BE2C (cell line): Measurements from ENCODE around the gene CSF1R.
A peak's percentile ranks its signal among the peaks of the same experiment; 100 is the strongest.

Experiments used
- DNase-seq: peaks from one replicate; pipeline ENCODE4 v3.0.0-alpha.2; 2020
- H3K27me3 ChIP-seq: fragments of 250-450 bp; sonication (Bioruptor Pico); 2 replicates; pipeline ENCODE4 v1.5.1; 2020; ENCODE audit warnings: mild to moderate bottlenecking
- H3K36me3 ChIP-seq: fragments of 250-450 bp; sonication (Bioruptor Pico); 2 replicates; pipeline ENCODE4 v1.5.1; 2020; ENCODE audit warnings: mild to moderate bottlenecking
- H3K4me1 ChIP-seq: fragments of 250-450 bp; sonication (Bioruptor Pico); 2 replicates; pipeline ENCODE4 v1.5.1; 2020
- H3K4me3 ChIP-seq: 2 replicates; pipeline ENCODE4 v1.5.1; 2011; ENCODE audit warnings: low read depth, low read length
- H3K9me3 ChIP-seq: fragments of 250-450 bp; sonication (Bioruptor Pico); 2 replicates; pipeline ENCODE4 v1.5.1; 2020
- CTCF ChIP-seq: IDR thresholded peaks from 2 replicates; pipeline ENCODE4 v1.5.1; 2012; ENCODE audit warnings: mild to moderate bottlenecking, low read depth, low read length

CSF1R gene

GRCh38 chr5:150118561-150119229, 32.3 kb upstream of the CSF1R start:
- Histone ChIP-seq H3K9me3 (no peaks in the 10 kb centered on the region), H3K4me3 (no peak overlapping the region), H3K36me3 (peaks cover 6% of the 10 kb centered on the region), H3K27me3 (no peaks in the 10 kb centered on the region), H3K4me1 (no peaks in the 10 kb centered on the region; the same call in 1 of the 2 replicates)
- no peak for TF ChIP-seq CTCF
- DNase-seq: no peak

- H3K4me3 ChIP-seq: no peak overlapping the region
- H3K27me3 ChIP-seq: no peaks in the 10 kb centered on the region
- peaks cover 6% of the 10 kb centered on the region for H3K36me3 ChIP-seq
- peaks cover 3% of the 10 kb centered on the region; the same call in 1 of the 2 replicates for H3K4me1 ChIP-seq
- no peak for TF ChIP-seq CTCF
- DNase-seq: no peak
- no peaks in the 10 kb centered on the region for H3K9me3 ChIP-seq
Measured at GRCh38 chr5:150117945-150118560, 31.7 kb upstream of the CSF1R start.

- Histone ChIP-seq H3K36me3 (no peaks in the 10 kb centered on the region; the same call in 1 of the 2 replicates), H3K9me3 (no peaks in the 10 kb centered on the region), H3K4me3 (no peak overlapping the region), H3K27me3 (no peaks in the 10 kb centered on the region), H3K4me1 (peaks cover 13% of the 10 kb centered on the region; the same call in 1 of the 2 replicates)
- DNase-seq: no peak
- TF ChIP-seq CTCF: no peak
Measured at GRCh38 chr5:150116667-150117400, 30.5 kb upstream of the CSF1R start.

GRCh38 chr5:150114773-150115408, 28.5 kb upstream of the CSF1R start:
- Histone ChIP-seq H3K36me3 (no peaks in the 10 kb centered on the region), H3K4me1 (peaks cover 13% of the 10 kb centered on the region; the same call in 1 of the 2 replicates), H3K9me3 (no peaks in the 10 kb centered on the region), H3K27me3 (no peaks in the 10 kb centered on the region), H3K4me3 (no peak overlapping the region)
- TF ChIP-seq CTCF: no peak
- peak; percentile 49 for DNase-seq

- H3K9me3 ChIP-seq: no peaks in the 10 kb centered on the region
- H3K4me1 ChIP-seq: peaks cover 13% of the 10 kb centered on the region; the same call in 1 of the 2 replicates
- no peaks in the 10 kb centered on the region for H3K27me3 ChIP-seq
- DNase-seq: no peak
- no peaks in the 10 kb centered on the region for H3K36me3 ChIP-seq
- H3K4me3 ChIP-seq: no peak overlapping the region
- TF ChIP-seq CTCF: 0 out of 2 replicates have a peak, but pooled peaks have one; percentile 6
Measured at GRCh38 chr5:150114102-150114641, 27.8 kb upstream of the CSF1R start.
